Liver (tissue), 3 donors: ENCODE measurements around the gene ZRANB1.

ENCODE experiments used
- ATF3 ChIP-seq: IDR thresholded peaks from 2 replicates; pipeline ENCODE4 v1.6.1; 2016; ENCODE audit warnings: antibody characterized with exemption
- CTCF ChIP-seq: fragments of 150-350 bp; IDR thresholded peaks from 2 replicates; pipeline ENCODE4 v1.5.1; 2017; ENCODE audit warnings: improper control_type of control experiment, low read depth, low read length; ENCODE audit not compliant: missing input control
- EGR1 ChIP-seq, 2 donors: IDR thresholded peaks; 2 replicates each; pipeline ENCODE4 v1.6.1; 2016 to 2018; ENCODE audit warnings: antibody characterized with exemption in 2 of 2, low read depth in 2 of 2
- FOXA1 ChIP-seq: IDR thresholded peaks from 2 replicates; pipeline ENCODE4 v1.6.1; 2016; ENCODE audit warnings: antibody characterized with exemption
- GABPA ChIP-seq, 2 donors: IDR thresholded peaks in 1 of 2; conservative IDR thresholded peaks in 1 of 2; 2 replicates each; pipeline ENCODE4 v1.6.1; 2016; ENCODE audit warnings: antibody characterized with exemption in 2 of 2, mild to moderate bottlenecking in 1 of 2, moderate library complexity in 1 of 2
- HNF4G ChIP-seq: IDR thresholded peaks from 2 replicates; pipeline ENCODE4 v1.6.1; 2016; ENCODE audit warnings: antibody characterized with exemption
- MAX ChIP-seq: IDR thresholded peaks from 2 replicates; pipeline ENCODE4 v1.6.1; 2016; ENCODE audit warnings: antibody characterized with exemption
- RAD21 ChIP-seq, 2 donors: IDR thresholded peaks; 2 replicates each; pipeline ENCODE4 v1.6.1; 2016; ENCODE audit warnings: antibody characterized with exemption in 2 of 2, mild to moderate bottlenecking in 2 of 2
- REST ChIP-seq: IDR thresholded peaks from 2 replicates; pipeline ENCODE4 v1.6.1; 2016; ENCODE audit warnings: antibody characterized with exemption, mild to moderate bottlenecking
- SP1 ChIP-seq: IDR thresholded peaks from 2 replicates; pipeline ENCODE4 v1.6.1; 2018; ENCODE audit warnings: antibody characterized with exemption, mild to moderate bottlenecking
- donor health status: healthy.
- donor health status: healthy.

GRCh38 chr10:124892905-124893304 lies 49.0 kb upstream of the ZRANB1 start:
- TF ChIP-seq CTCF (no peak), HNF4G (no peak), ATF3 (no peak), EGR1 (IDR thresholded peaks at IDR 0.05; ENCODE audit: low read depth in 2 of 2) (no peak), FOXA1 (no peak), RAD21 (IDR thresholded peaks at IDR 0.05) (no peak), MAX (no peak), REST (no peak), GABPA (IDR thresholded peaks at IDR 0.05 in 1 of 2, conservative IDR thresholded peaks at IDR 0.05 in 1 of 2) (no peak), SP1 (no peak)
